ENCODE data around the gene GPATCH4.

- TF ChIP-seq CTCF (conservative IDR thresholded peaks at IDR 0.05; ENCODE audit: low read length) (no peak), EZH2phosphoT487 (IDR thresholded peaks at IDR 0.05; ENCODE audit: borderline replicate concordance, low read depth, low read length) (no peak)
Measured at GRCh38 chr1:156645666-156646065, 44.4 kb upstream of the GPATCH4 start.
